ENCODE measurements around the gene BCS1L. TPM values are rescaled to one million over a fixed set of nuclear protein-coding genes. Genes with fewer than 3 reads are reported as not detected.

BCS1L gene
- polyA plus RNA-seq, 1 of the 3 experiments (the other 2 are of a cell fraction) = 47.5 TPM

DNA sequence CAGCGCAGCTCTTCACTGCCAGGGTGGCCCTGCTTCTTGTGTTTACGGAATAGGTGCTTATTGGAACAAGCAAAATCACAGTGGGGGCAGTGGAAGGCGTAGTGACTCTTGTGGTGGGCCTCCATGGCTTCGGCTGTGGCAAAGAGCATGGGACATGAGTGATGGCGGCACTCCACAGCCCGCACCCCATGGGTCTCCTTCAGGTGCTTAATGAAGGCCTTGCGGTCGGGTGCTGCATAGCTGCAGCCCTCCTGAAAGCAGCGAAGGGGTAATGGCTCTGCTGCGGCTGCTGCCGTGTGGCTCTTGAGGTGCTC is 10.7 kb upstream of the BCS1L start (continued):
- TF ChIP-seq FOSL2 (IDR thresholded peaks at IDR 0.05; ENCODE audit: borderline replicate concordance, low read depth) (no peak), NFIC (IDR thresholded peaks at IDR 0.05; ENCODE audit: borderline replicate concordance) (no peak), EZH2phosphoT487 (IDR thresholded peaks at IDR 0.05; ENCODE audit: borderline replicate concordance, low read depth) (no peak), YY1 (IDR thresholded peaks at IDR 0.05; ENCODE audit: low read depth) (no peak)
- TF ChIP-seq, protein P1, sequence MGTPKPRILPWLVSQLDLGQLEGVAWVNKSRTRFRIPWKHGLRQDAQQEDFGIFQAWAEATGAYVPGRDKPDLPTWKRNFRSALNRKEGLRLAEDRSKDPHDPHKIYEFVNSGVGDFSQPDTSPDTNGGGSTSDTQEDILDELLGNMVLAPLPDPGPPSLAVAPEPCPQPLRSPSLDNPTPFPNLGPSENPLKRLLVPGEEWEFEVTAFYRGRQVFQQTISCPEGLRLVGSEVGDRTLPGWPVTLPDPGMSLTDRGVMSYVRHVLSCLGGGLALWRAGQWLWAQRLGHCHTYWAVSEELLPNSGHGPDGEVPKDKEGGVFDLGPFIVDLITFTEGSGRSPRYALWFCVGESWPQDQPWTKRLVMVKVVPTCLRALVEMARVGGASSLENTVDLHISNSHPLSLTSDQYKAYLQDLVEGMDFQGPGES (IDR thresholded peaks at IDR 0.05; ENCODE audit: low read depth, low read length) = no peak

DNA sequence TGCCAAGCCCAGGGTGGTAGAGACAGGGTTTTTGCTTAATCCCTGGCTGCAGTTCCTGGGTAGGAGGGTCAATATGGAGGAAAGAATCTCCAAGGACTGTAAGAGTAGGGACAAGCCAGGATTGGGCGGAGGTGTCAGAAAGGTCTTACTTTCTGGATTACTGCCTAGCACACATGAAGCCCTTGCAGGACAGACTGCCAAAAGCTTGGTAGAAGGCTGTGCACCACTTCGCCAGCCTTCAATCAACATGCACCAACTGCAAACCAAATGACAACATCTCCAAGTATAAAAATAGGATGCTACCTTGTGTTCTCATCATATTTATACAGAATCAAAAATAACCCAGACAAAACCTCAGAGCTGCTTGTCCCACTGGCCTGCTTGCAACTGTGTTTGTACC is 3.7 kb upstream of the BCS1L start:
- no peaks in the 10 kb centered on the region for H3K27me3 ChIP-seq (ENCODE audit: insufficient read depth)
- peaks cover 7 to 12% of the 10 kb centered on the region in 2 experiments; a peak in 2 of 4 replicates for H3K4me1 ChIP-seq (ENCODE audit: control insufficient read depth in 1 of 2, insufficient read depth in 2 of 2, low read depth in 1 of 2, low read length in 1 of 2)
- POLR2A ChIA-PET = interaction anchor here (1.5 kb wide), 1 partner anchor 16 kb away, joined by 3 read pairs; the partner anchor contains the start of genes RNF25 and STK36
- peaks cover 37% of the 10 kb centered on the region for H3K79me2 ChIP-seq (ENCODE audit: insufficient read depth)
- H2AFZ ChIP-seq (ENCODE audit: low read depth) = no peak overlapping the region
- peaks cover 3% of the 10 kb centered on the region for H3F3A ChIP-seq (replicated peaks; ENCODE audit: insufficient read depth)
- no peak overlapping the region for H3K4me2 ChIP-seq
- H3K9me2 ChIP-seq = no peaks in the 10 kb centered on the region
- no peak for DNase-seq
- peaks cover 38 to 56% of the 10 kb centered on the region in 2 experiments for H3K36me3 ChIP-seq (replicated peaks in 1 of 2; ENCODE audit: control insufficient read depth in 1 of 2, insufficient read depth in 2 of 2, low read length in 1 of 2)
- TF ChIP-seq EP300 (IDR thresholded peaks at IDR 0.05; ENCODE audit: borderline replicate concordance in 1 of 2, low read depth in 1 of 2, low read length in 1 of 2) = no peak
- TF ChIP-seq, protein P2, sequence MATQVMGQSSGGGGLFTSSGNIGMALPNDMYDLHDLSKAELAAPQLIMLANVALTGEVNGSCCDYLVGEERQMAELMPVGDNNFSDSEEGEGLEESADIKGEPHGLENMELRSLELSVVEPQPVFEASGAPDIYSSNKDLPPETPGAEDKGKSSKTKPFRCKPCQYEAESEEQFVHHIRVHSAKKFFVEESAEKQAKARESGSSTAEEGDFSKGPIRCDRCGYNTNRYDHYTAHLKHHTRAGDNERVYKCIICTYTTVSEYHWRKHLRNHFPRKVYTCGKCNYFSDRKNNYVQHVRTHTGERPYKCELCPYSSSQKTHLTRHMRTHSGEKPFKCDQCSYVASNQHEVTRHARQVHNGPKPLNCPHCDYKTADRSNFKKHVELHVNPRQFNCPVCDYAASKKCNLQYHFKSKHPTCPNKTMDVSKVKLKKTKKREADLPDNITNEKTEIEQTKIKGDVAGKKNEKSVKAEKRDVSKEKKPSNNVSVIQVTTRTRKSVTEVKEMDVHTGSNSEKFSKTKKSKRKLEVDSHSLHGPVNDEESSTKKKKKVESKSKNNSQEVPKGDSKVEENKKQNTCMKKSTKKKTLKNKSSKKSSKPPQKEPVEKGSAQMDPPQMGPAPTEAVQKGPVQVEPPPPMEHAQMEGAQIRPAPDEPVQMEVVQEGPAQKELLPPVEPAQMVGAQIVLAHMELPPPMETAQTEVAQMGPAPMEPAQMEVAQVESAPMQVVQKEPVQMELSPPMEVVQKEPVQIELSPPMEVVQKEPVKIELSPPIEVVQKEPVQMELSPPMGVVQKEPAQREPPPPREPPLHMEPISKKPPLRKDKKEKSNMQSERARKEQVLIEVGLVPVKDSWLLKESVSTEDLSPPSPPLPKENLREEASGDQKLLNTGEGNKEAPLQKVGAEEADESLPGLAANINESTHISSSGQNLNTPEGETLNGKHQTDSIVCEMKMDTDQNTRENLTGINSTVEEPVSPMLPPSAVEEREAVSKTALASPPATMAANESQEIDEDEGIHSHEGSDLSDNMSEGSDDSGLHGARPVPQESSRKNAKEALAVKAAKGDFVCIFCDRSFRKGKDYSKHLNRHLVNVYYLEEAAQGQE (IDR thresholded peaks at IDR 0.05; ENCODE audit: low read depth, low read length) = no peak
- no peak for TF ChIP-seq RCOR1 (IDR thresholded peaks at IDR 0.05; ENCODE audit: low read length)
- no peak for TF ChIP-seq TAF1 (IDR thresholded peaks at IDR 0.05; ENCODE audit: borderline replicate concordance, low read depth, low read length)
- TF ChIP-seq, protein P3, sequence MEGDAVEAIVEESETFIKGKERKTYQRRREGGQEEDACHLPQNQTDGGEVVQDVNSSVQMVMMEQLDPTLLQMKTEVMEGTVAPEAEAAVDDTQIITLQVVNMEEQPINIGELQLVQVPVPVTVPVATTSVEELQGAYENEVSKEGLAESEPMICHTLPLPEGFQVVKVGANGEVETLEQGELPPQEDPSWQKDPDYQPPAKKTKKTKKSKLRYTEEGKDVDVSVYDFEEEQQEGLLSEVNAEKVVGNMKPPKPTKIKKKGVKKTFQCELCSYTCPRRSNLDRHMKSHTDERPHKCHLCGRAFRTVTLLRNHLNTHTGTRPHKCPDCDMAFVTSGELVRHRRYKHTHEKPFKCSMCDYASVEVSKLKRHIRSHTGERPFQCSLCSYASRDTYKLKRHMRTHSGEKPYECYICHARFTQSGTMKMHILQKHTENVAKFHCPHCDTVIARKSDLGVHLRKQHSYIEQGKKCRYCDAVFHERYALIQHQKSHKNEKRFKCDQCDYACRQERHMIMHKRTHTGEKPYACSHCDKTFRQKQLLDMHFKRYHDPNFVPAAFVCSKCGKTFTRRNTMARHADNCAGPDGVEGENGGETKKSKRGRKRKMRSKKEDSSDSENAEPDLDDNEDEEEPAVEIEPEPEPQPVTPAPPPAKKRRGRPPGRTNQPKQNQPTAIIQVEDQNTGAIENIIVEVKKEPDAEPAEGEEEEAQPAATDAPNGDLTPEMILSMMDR (IDR thresholded peaks at IDR 0.05) = no peak
- TF ChIP-seq FOXJ3 (CRISPR knock-in tag; IDR thresholded peaks at IDR 0.05) = no peak
- no peak for TF ChIP-seq EZH2phosphoT487 (IDR thresholded peaks at IDR 0.05; ENCODE audit: borderline replicate concordance, low read depth)
- no peak for TF ChIP-seq TCF12 (IDR thresholded peaks at IDR 0.05)
- TF ChIP-seq, protein P4, sequence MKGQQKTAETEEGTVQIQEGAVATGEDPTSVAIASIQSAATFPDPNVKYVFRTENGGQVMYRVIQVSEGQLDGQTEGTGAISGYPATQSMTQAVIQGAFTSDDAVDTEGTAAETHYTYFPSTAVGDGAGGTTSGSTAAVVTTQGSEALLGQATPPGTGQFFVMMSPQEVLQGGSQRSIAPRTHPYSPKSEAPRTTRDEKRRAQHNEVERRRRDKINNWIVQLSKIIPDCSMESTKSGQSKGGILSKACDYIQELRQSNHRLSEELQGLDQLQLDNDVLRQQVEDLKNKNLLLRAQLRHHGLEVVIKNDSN (IDR thresholded peaks at IDR 0.05; ENCODE audit: borderline replicate concordance, low read depth) = no peak
- no peak for TF ChIP-seq JUND (IDR thresholded peaks at IDR 0.05)
- TF ChIP-seq FOSL2 (IDR thresholded peaks at IDR 0.05; ENCODE audit: borderline replicate concordance, low read depth) = no peak
- no peak for TF ChIP-seq SIN3A (IDR thresholded peaks at IDR 0.05; ENCODE audit: borderline replicate concordance, low read depth, low read length)
- WGBS (ENCODE audit: low lambda C conversion rate) = 91% methylated on average over 2 of the region's 2 CpGs
- CTCF ChIA-PET = interaction anchor here (0.8 to 1.0 kb wide), 2 partner anchors 9 to 192 kb away, joined by 3 to 4 read pairs; no protein-coding TSS in a partner anchor
- no peak overlapping the region for H3K27ac ChIP-seq (ENCODE audit: low read depth in 2 of 2, low read length in 1 of 2)
- H4K20me1 ChIP-seq (ENCODE audit: insufficient read depth) = no peaks in the 10 kb centered on the region
- no peak overlapping the region for H3K4me3 ChIP-seq (ENCODE audit: low read depth in 2 of 2, low read length in 1 of 2)
- no peaks in the 10 kb centered on the region for H3K9me3 ChIP-seq
- no peak overlapping the region for H3K9ac ChIP-seq
